Right ventricle myocardium inferior (tissue), 1 donor: ENCODE results near the gene EIF3L. TPM values are rescaled to one million over a fixed set of nuclear protein-coding genes. Genes with fewer than 3 reads are reported as not detected.

Source experiments
- ATAC-seq: fragments of 200-7000 bp; cut with Tn5 transposase; one replicate; pipeline ENCODE4 v1.9.1; 2020; ENCODE audit warnings: mild to moderate bottlenecking, moderate library complexity
- DNase-seq: peaks from one replicate; pipeline ENCODE4 v3.0.0; 2021; ENCODE audit errors: missing footprints
- intact Hi-C: fragments of 100-400 bp; cut with DNase I; formaldehyde crosslinking; loops from one replicate; pipeline ENCODE4 v1.11.0; 2022
- total RNA-seq: library from RNA; stranded (reverse); fragmentation: NEBNext Ultra II Directional; extraction: Animal tissue kit (Norgen Biotek cat#: 25700); gene quantifications from one replicate; pipeline ENCODE4 v1.2.1, GENCODE V29; 2021
- donor health status: DM: no; HTN: yes; CAD: no; lungs with severe emphysema.

EIF3L gene
- total RNA-seq, 1 donor from 2014 or later, result 385 TPM

GRCh38 chr22:37892566-37893335, 43.5 kb downstream of the EIF3L start:
- intact Hi-C loops, result no loop called here
- DNase-seq, result peak; percentile 82

GRCh38 chr22:37893583-37893983, 44.4 kb downstream of the EIF3L start:
- intact Hi-C loops, result no loop called here
- peak; percentile 18 for ATAC-seq
- DNase-seq, result no peak

More at GRCh38 chr22:37892566-37893335, 43.5 kb downstream of the EIF3L start:
- peak; percentile 92 for ATAC-seq

GRCh38 chr22:37894939-37895670, 45.9 kb downstream of the EIF3L start:
- DNase-seq (no peak), ATAC-seq (no peak)
- intact Hi-C loops, result no loop called here

- no peak for ATAC-seq
- intact Hi-C loops, result no loop called here
- no peak for DNase-seq
These were observed 47.0 kb downstream of the EIF3L start for GRCh38 chr22:37896181-37896592.

- ATAC-seq (no peak), DNase-seq (no peak)
- intact Hi-C loops, result no loop called here
These were observed 47.7 kb downstream of the EIF3L start for GRCh38 chr22:37896939-37897338.

GRCh38 chr22:37897807-37898206, 48.6 kb downstream of the EIF3L start:
- intact Hi-C loops, result no loop called here
- no peak for ATAC-seq
- no peak for DNase-seq

GRCh38 chr22:37898441-37899181, 49.4 kb downstream of the EIF3L start:
- intact Hi-C loops, result no loop called here
- ATAC-seq (no peak), DNase-seq (no peak)

GRCh38 chr22:37904572-37905533, 55.6 kb downstream of the EIF3L start:
- ATAC-seq (no peak), DNase-seq (no peak)
- intact Hi-C loops, result no loop called here

- peak; percentile 92 for ATAC-seq
- peak; percentile 85 for DNase-seq
- intact Hi-C loops, result no loop called here
These were observed 56.5 kb downstream of the EIF3L start, which contains the start of gene MICALL1 for GRCh38 chr22:37905534-37906363. TSS of gene MICALL1 (plus strand) at chr22:37906297. CDS start at chr22:37906423, 126 bp downstream.

- intact Hi-C loops, result no loop called here
- ATAC-seq (no peak), DNase-seq (no peak)
These were observed 57.3 kb downstream of the EIF3L start for GRCh38 chr22:37906364-37907008.

- intact Hi-C loops, result no loop called here
- no peak for ATAC-seq
These were observed 58.1 kb downstream of the EIF3L start for GRCh38 chr22:37907036-37907954.

GRCh38 chr22:37909766-37910165, 60.5 kb downstream of the EIF3L start:
- intact Hi-C loops, result no loop called here
- ATAC-seq (no peak), DNase-seq (peak; percentile 31)

More at GRCh38 chr22:37907036-37907954, 58.1 kb downstream of the EIF3L start:
- peak; percentile 40 for DNase-seq

GRCh38 chr22:37910890-37911672, 61.9 kb downstream of the EIF3L start:
- ATAC-seq, result no peak
- DNase-seq, result peak; percentile 51
- intact Hi-C loops, result no loop called here

- DNase-seq (no peak), ATAC-seq (no peak)
- intact Hi-C loops, result no loop called here
These were observed 62.5 kb downstream of the EIF3L start for GRCh38 chr22:37911697-37912096.

- ATAC-seq (no peak), DNase-seq (peak; percentile 44)
- intact Hi-C loops, result no loop called here
These were observed 63.0 kb downstream of the EIF3L start for GRCh38 chr22:37912171-37912570.
